IMR-90 (cell line): ENCODE measurements around the gene TSPAN32. TPM values are rescaled to one million over a fixed set of nuclear protein-coding genes. Genes with fewer than 3 reads are reported as not detected.
"Not testable (repeated sequence)": the region's sequence is repeated elsewhere in the genome, so short reads cannot be mapped to it uniquely, and the experiment has no call there.

Experiments used
- ATAC-seq: fragments of 200-7000 bp; cut with Tn5 transposase; 2 replicates; pipeline ENCODE4 v1.9.1; 2020; ENCODE audit warnings: low read depth, mild to moderate bottlenecking, moderate library complexity
- BruUV-seq: library from RNA; stranded (reverse); fragments of 400-500 nt; replicated peaks from 2 replicates; lab custom pipeline; 2021; lab: Mats Ljungman, UMichigan
- CTCF ChIA-PET: fragments of 300-600 bp; formaldehyde crosslinking; extraction: SDS; loops from one replicate; lab custom pipeline; 2021; ENCODE audit warnings: antibody characterized with exemption; lab: Yijun Ruan, JAX
- POLR2A ChIA-PET: fragments of 300-600 bp; sonication (Branson Sonifier 250); formaldehyde crosslinking; loops from one replicate; lab custom pipeline; 2022; ENCODE audit warnings: antibody characterized with exemption; ENCODE audit not compliant: unreplicated experiment; lab: Charles Lee
- DNase-seq: peaks from one replicate; pipeline ENCODE4 v3.0.0; 2013
- H2AFZ ChIP-seq: replicated peaks from 2 replicates; pipeline ENCODE3; 2013; ENCODE audit warnings: low read length, mild to moderate bottlenecking; ENCODE audit not compliant: poor library complexity
- H2AK5ac ChIP-seq: 2 replicates; pipeline ENCODE4 v1.6.1; 2013; ENCODE audit warnings: low read depth, low read length, inconsistent platforms
- H2AK9ac ChIP-seq: replicated peaks from 2 replicates; pipeline ENCODE3; 2013; ENCODE audit warnings: mild to moderate bottlenecking, low read depth, low read length, moderate library complexity; ENCODE audit not compliant: poor library complexity
- H2BK120ac ChIP-seq: 2 replicates; pipeline ENCODE4 v1.6.1; 2013; ENCODE audit warnings: low read depth, low read length, inconsistent platforms
- H2BK15ac ChIP-seq: 3 replicates; pipeline ENCODE4 v1.6.1; 2013; ENCODE audit warnings: low read depth, low read length, inconsistent platforms
- H2BK20ac ChIP-seq: 2 replicates; pipeline ENCODE4 v1.6.1; 2013; ENCODE audit warnings: low read depth, mild to moderate bottlenecking, inconsistent platforms, low read length, moderate library complexity
- H2BK5ac ChIP-seq: 2 replicates; pipeline ENCODE4 v1.6.1; 2013; ENCODE audit warnings: mild to moderate bottlenecking, low read depth, low read length, inconsistent platforms; ENCODE audit not compliant: poor library complexity, severe bottlenecking
- H3K14ac ChIP-seq: replicated peaks from 2 replicates; pipeline ENCODE4 v1.6.1; 2013; ENCODE audit warnings: low read depth, low read length, inconsistent platforms
- H3K18ac ChIP-seq: 2 replicates; pipeline ENCODE4 v1.6.1; 2013; ENCODE audit warnings: low read depth, low read length, control low read depth
- H3K23ac ChIP-seq: 2 replicates; pipeline ENCODE4 v1.6.1; 2013; ENCODE audit warnings: low read depth, low read length, inconsistent platforms
- H3K27ac ChIP-seq: 2 replicates; pipeline ENCODE4 v1.5.1; 2013; ENCODE audit warnings: mild to moderate bottlenecking, control low read depth, low read length; ENCODE audit not compliant: insufficient read depth
- H3K27me3 ChIP-seq: 2 replicates; pipeline ENCODE4 v1.6.1; 2013; ENCODE audit warnings: low read length; ENCODE audit not compliant: control insufficient read depth, insufficient read depth
- H3K36me3 ChIP-seq: 2 replicates; pipeline ENCODE4 v1.6.1; 2013; ENCODE audit warnings: low read length, mixed read lengths; ENCODE audit not compliant: control insufficient read depth, insufficient read depth
- H3K4ac ChIP-seq: 2 replicates; pipeline ENCODE4 v1.6.1; 2013; ENCODE audit warnings: low read depth, low read length, inconsistent platforms
- H3K4me1 ChIP-seq: 2 replicates; pipeline ENCODE4 v1.6.1; 2013; ENCODE audit warnings: low read length, mixed read lengths; ENCODE audit not compliant: control insufficient read depth, insufficient read depth
- H3K4me2 ChIP-seq: 2 replicates; pipeline ENCODE4 v1.6.1; 2013; ENCODE audit warnings: low read depth, mild to moderate bottlenecking, control low read depth, low read length, moderate library complexity
- H3K4me3 ChIP-seq: 2 replicates; pipeline ENCODE4 v1.5.1; 2013; ENCODE audit warnings: low read depth, mild to moderate bottlenecking, control low read depth, low read length, moderate library complexity; ENCODE audit not compliant: insufficient read depth
- H3K56ac ChIP-seq: 2 replicates; pipeline ENCODE4 v1.6.1; 2013; ENCODE audit warnings: low read length, inconsistent platforms; ENCODE audit not compliant: insufficient read depth; ENCODE audit errors: extremely low read depth
- H3K79me1 ChIP-seq, 2 experiments: 2 replicates each; pipeline ENCODE4 v1.6.1; 2013; ENCODE audit warnings: low read length in 2 of 2, inconsistent platforms in 1 of 2, low read depth in 1 of 2
- H3K9ac ChIP-seq: 2 replicates; pipeline ENCODE4 v1.6.1; 2013; ENCODE audit warnings: low read depth, low read length, control low read depth
- H3K9me1 ChIP-seq: 2 replicates; pipeline ENCODE4 v1.6.1; 2013; ENCODE audit warnings: low read length, inconsistent platforms; ENCODE audit not compliant: insufficient read depth
- H3K9me3 ChIP-seq: 2 replicates; pipeline ENCODE4 v1.6.1; 2013; ENCODE audit warnings: low read length; ENCODE audit not compliant: control insufficient read depth, insufficient read depth
- H4K20me1 ChIP-seq: 2 replicates; pipeline ENCODE4 v1.6.1; 2013; ENCODE audit warnings: low read length, inconsistent platforms; ENCODE audit not compliant: insufficient read depth
- H4K5ac ChIP-seq: 2 replicates; pipeline ENCODE4 v1.6.1; 2013; ENCODE audit warnings: mild to moderate bottlenecking, low read depth, low read length, control low read depth
- H4K8ac ChIP-seq, 2 experiments: 2 replicates each; pipeline ENCODE4 v1.6.1; 2013; ENCODE audit warnings: low read depth in 2 of 2, low read length in 2 of 2, control low read depth in 1 of 2, inconsistent platforms in 1 of 2
- H4K91ac ChIP-seq: 2 replicates; pipeline ENCODE4 v1.6.1; 2013; ENCODE audit warnings: low read depth, low read length, inconsistent platforms; ENCODE audit not compliant: insufficient read depth
- WGBS, 2 experiments: methylation state at CpG; one replicate each; pipeline versions ENCODE4 v1.1.5 to v1.1.7; 2013; ENCODE audit warnings: missing lambda C conversion rate in 2 of 2; ENCODE audit not compliant: insufficient read length in 1 of 2; ENCODE audit errors: extremely low coverage in 2 of 2; 5-methylcytosine and 5-hydroxymethylcytosine counted together
- dilution Hi-C: fragments of 300-500 bp; cut with HindIII; formaldehyde crosslinking; loops from one replicate; pipeline ENCODE4 v1.14.3; 2018; ENCODE audit warnings: low sequenced_read_pairs; ENCODE audit not compliant: unreplicated experiment
- in situ Hi-C: fragments of 300-500 bp; cut with MboI; formaldehyde crosslinking; loops from 3 replicates; pipeline ENCODE4 v1.14.3; 2019; ENCODE audit warnings: low sequenced_read_pairs, inconsistent platforms, mixed read lengths
- intact Hi-C: fragments of 100-400 bp; cut with micrococcal nuclease; formaldehyde crosslinking; loops from 2 replicates; pipeline ENCODE4 v1.10.0; 2022
- polyA plus RNA-seq, 3 experiments: library from polyadenylated mRNA; depleted of rRNA; stranded (reverse); fragments of >200 nt; gene quantifications; 2 replicates each; pipeline ENCODE4 v1.2.3, GENCODE V29; 2012; ENCODE audit warnings: low replicate concordance in 1 of 3
- total RNA-seq: library from RNA; depleted of rRNA; stranded (reverse); fragments of >200 nt; gene quantifications from 2 replicates; pipeline ENCODE4 v1.2.3, GENCODE V29; 2012

The TSPAN32 gene
- total and polyA plus RNA-seq, 2 of the 4 experiments (the other 2 are of a cell fraction) = 0.07 TPM; not detected in 1

DNA sequence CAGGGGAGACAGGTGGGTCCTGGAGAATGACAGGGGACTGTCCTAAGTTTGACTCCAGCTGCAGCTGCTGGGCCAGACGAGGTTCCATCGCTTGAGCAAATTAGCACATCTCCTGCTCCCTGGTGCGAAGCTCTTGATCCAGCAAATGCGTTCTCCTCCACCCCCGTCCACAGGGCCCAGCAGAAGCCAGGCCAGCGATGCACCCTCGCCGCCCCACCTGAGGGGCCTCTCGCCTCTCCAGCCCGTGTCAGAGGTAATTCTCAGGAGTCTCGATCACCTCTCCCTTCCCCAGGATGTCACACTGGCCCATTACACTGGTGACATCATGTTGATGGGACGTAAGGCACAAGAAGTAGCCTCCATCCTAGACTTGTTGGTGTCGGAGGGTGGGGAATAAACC, 55.8 kb downstream of the TSPAN32 start:
- H4K91ac ChIP-seq, BruUV-seq, H3K27me3 ChIP-seq, POLR2A ChIA-PET, H3K4me3 ChIP-seq, intact Hi-C loops, H3K4me2 ChIP-seq, H2AFZ ChIP-seq, H3K4me1 ChIP-seq, H2BK20ac ChIP-seq, H2AK5ac ChIP-seq, H3K9ac ChIP-seq, ATAC-seq, H3K9me1 ChIP-seq, dilution Hi-C loops, H2AK9ac ChIP-seq, CTCF ChIA-PET, H4K20me1 ChIP-seq, H2BK5ac ChIP-seq, H3K9me3 ChIP-seq, H2BK120ac ChIP-seq, H4K8ac ChIP-seq, H3K36me3 ChIP-seq, H2BK15ac ChIP-seq, H3K18ac ChIP-seq, H3K56ac ChIP-seq, H3K27ac ChIP-seq, H3K14ac ChIP-seq, in situ Hi-C loops, H3K23ac ChIP-seq, DNase-seq, H3K4ac ChIP-seq, H3K79me1 ChIP-seq, H4K5ac ChIP-seq: not testable (repeated sequence)
- WGBS, 2 experiments = no CpG with 5 or more reads among the region's 13 CpGs
